Loucy (cell line): ENCODE results near the gene MALRD1.

Source experiments
- CTCF ChIP-seq: fragments of 200-600 bp; sonication (generic); conservative IDR thresholded peaks from 2 replicates; pipeline ENCODE4 v1.5.1; 2014; ENCODE audit warnings: mild to moderate bottlenecking, antibody characterized with exemption, low read length
- EZH2phosphoT487 ChIP-seq: fragments of 200-600 bp; IDR thresholded peaks from 2 replicates; pipeline ENCODE4 v1.6.1; 2018; ENCODE audit warnings: antibody characterized with exemption, mild to moderate bottlenecking, moderate library complexity, borderline replicate concordance

GRCh38 chr10:19367176-19367575, 318.6 kb downstream of the MALRD1 start:
- TF ChIP-seq CTCF (no peak), EZH2phosphoT487 (no peak)
